HepG2 (cell line): ENCODE results near the gene ICAM5.

Experiments
- CEBPG ChIP-seq: IDR thresholded peaks from 2 replicates; pipeline ENCODE4 v1.6.1; 2016
- HMGXB4 ChIP-seq, 2 experiments: sonication (generic) in 1 of 2; formaldehyde crosslinking in 1 of 2; IDR thresholded peaks; 2 replicates each; pipeline versions ENCODE4 v1.4.0 to v1.6.1; 2018 to 2020; ENCODE audit warnings: missing genetic modification reagents in 2 of 2, borderline replicate concordance in 1 of 2, low read depth in 1 of 2, mild to moderate bottlenecking in 1 of 2, missing biosample characterization in 1 of 2
- MAFF ChIP-seq: IDR thresholded peaks from 2 replicates; pipeline ENCODE4 v1.6.1; 2011; ENCODE audit warnings: low read depth, low read length, improper control_type of control experiment
- NR1H2 ChIP-seq: sonication (generic); formaldehyde crosslinking; IDR thresholded peaks from 2 replicates; pipeline ENCODE4 v1.8.1; 2022; ENCODE audit warnings: low read depth, missing genetic modification reagents, borderline replicate concordance
- PAXIP1 ChIP-seq: sonication (generic); formaldehyde crosslinking; conservative IDR thresholded peaks from 2 replicates; pipeline ENCODE4 v1.4.0; 2020; ENCODE audit warnings: mild to moderate bottlenecking, missing genetic modification reagents, moderate library complexity
- ZFP36 ChIP-seq: fragments of 150-350 bp; IDR thresholded peaks from 2 replicates; pipeline ENCODE4 v1.6.1; 2018; ENCODE audit warnings: borderline replicate concordance, low read length, low read depth; ENCODE audit not compliant: partially characterized antibody
- ZNF552 ChIP-seq: sonication (generic); formaldehyde crosslinking; IDR thresholded peaks from 2 replicates; pipeline ENCODE4 v1.9.0; 2022; ENCODE audit warnings: missing genetic modification reagents, mild to moderate bottlenecking, borderline replicate concordance

- TF ChIP-seq ZNF552 (CRISPR knock-in tag) (no peak), NR1H2 (CRISPR knock-in tag) (no peak), ZFP36 (no peak), PAXIP1 (CRISPR knock-in tag) (no peak), CEBPG (CRISPR knock-in tag) (no peak), HMGXB4 (CRISPR knock-in tag; IDR thresholded peaks at IDR 0.05; ENCODE audit: borderline replicate concordance in 1 of 2, low read depth in 1 of 2) (no peak), MAFF (no peak)
Observed at GRCh38 chr19:10338940-10339339, 49.2 kb downstream of the ICAM5 start.
